Caco-2 (cell line): ENCODE results near the gene SDHB. TPM values are rescaled to one million over a fixed set of nuclear protein-coding genes. Genes with fewer than 3 reads are reported as not detected.

Experiments
- BruUV-seq: library from RNA; stranded (reverse); fragments of 400-500 nt; replicated peaks from 2 replicates; lab custom pipeline; 2021; lab: Mats Ljungman, UMichigan
- CTCF ChIA-PET: fragments of 300-600 bp; sonication (Branson Sonifier 250); formaldehyde crosslinking; loops from one replicate; lab custom pipeline; 2022; ENCODE audit warnings: antibody characterized with exemption; lab: Charles Lee
- POLR2A ChIA-PET: fragments of 300-600 bp; sonication (Branson Sonifier 250); formaldehyde crosslinking; loops from one replicate; lab custom pipeline; 2022; ENCODE audit warnings: antibody characterized with exemption; lab: Charles Lee
- DNase-seq, 2 experiments: peaks; one replicate each; pipeline versions ENCODE4 v3.0.0 to v3.0.0-alpha.2; 2020 to 2022
- H3K27me3 ChIP-seq: replicated peaks from 2 replicates; pipeline ENCODE4 v1.6.0; 2011; ENCODE audit warnings: low read length; ENCODE audit not compliant: control insufficient read depth, insufficient read depth
- H3K36me3 ChIP-seq: 2 replicates; pipeline ENCODE4 v1.5.1; 2011; ENCODE audit warnings: low read length; ENCODE audit not compliant: control insufficient read depth, insufficient read depth
- H3K4me1 ChIP-seq: fragments of 250-450 bp; sonication (Bioruptor Pico); 2 replicates; pipeline ENCODE4 v1.5.1; 2020; ENCODE audit warnings: mild to moderate bottlenecking
- H3K4me3 ChIP-seq: 2 replicates; pipeline ENCODE4 v1.5.1; 2011; ENCODE audit warnings: low read depth, mild to moderate bottlenecking, control low read depth, low read length
- H3K9me3 ChIP-seq: fragments of 250-450 bp; sonication (Bioruptor Pico); 2 replicates; pipeline ENCODE4 v1.5.1; 2020; ENCODE audit warnings: mild to moderate bottlenecking, moderate library complexity
- H3K27ac Mint-ChIP-seq: one replicate; pipeline ENCODE4 v1.8.0; 2022; ENCODE audit warnings: mixed read lengths; ENCODE audit not compliant: unreplicated experiment
- H3K27me3 Mint-ChIP-seq: one replicate; pipeline ENCODE4 v1.8.0; 2022; ENCODE audit warnings: mixed read lengths; ENCODE audit not compliant: insufficient read depth, unreplicated experiment
- H3K36me3 Mint-ChIP-seq: one replicate; pipeline ENCODE4 v1.8.0; 2022; ENCODE audit warnings: mild to moderate bottlenecking, mixed read lengths; ENCODE audit not compliant: insufficient read depth, unreplicated experiment
- H3K4me1 Mint-ChIP-seq: one replicate; pipeline ENCODE4 v1.8.0; 2022; ENCODE audit warnings: low read depth, mixed read lengths; ENCODE audit not compliant: unreplicated experiment
- H3K4me3 Mint-ChIP-seq: one replicate; pipeline ENCODE4 v1.8.0; 2022; ENCODE audit warnings: mild to moderate bottlenecking, moderate library complexity, mixed read lengths; ENCODE audit not compliant: unreplicated experiment
- H3K9me3 Mint-ChIP-seq: one replicate; pipeline ENCODE4 v1.8.0; 2022; ENCODE audit warnings: mixed read lengths; ENCODE audit not compliant: unreplicated experiment
- CTCF ChIP-seq, 2 experiments: fragments of 200-600 bp in 1 of 2; IDR thresholded peaks; 1 replicate in 1 of 2; 2 replicates in 1 of 2; pipeline versions ENCODE4 v1.5.1 to v1.8.0; 2011 to 2022; ENCODE audit warnings: antibody characterized with exemption in 1 of 2, control low read depth in 1 of 2, inconsistent platforms in 1 of 2, low read depth in 1 of 2, low read length in 1 of 2, mild to moderate bottlenecking in 1 of 2, moderate library complexity in 1 of 2; ENCODE audit not compliant: insufficient read depth in 1 of 2, severe bottlenecking in 1 of 2, unreplicated experiment in 1 of 2
- intact Hi-C: fragments of 100-400 bp; cut with micrococcal nuclease; formaldehyde crosslinking; loops from one replicate; pipeline ENCODE4 v1.10.0; 2022; ENCODE audit not compliant: unreplicated experiment
- total RNA-seq: library from RNA; stranded (reverse); gene quantifications from 2 replicates; pipeline ENCODE4 v1.2.3, GENCODE V29; 2022

SDHB gene
- total RNA-seq, 1 experiment from 2014 or later: 91.5 TPM

GRCh38 chr1:17053086-17053684 lies 647 bp downstream of the SDHB start:
- DNase-seq: no peak
- H3K27ac Mint-ChIP-seq: peak overlapping the region; percentile 92
- H3K27me3 Mint-ChIP-seq: no peaks in the 10 kb centered on the region
- POLR2A ChIA-PET: no interaction called here
- Histone ChIP-seq H3K27me3 (no peaks in the 10 kb centered on the region), H3K4me3 (peak overlapping the region; percentile 78), H3K9me3 (no peaks in the 10 kb centered on the region), H3K36me3 (no peaks in the 10 kb centered on the region), H3K4me1 (peaks cover 9% of the 10 kb centered on the region)
- peaks cover 18% of the 10 kb centered on the region for H3K36me3 Mint-ChIP-seq
- no peak for TF ChIP-seq CTCF (IDR thresholded peaks at IDR 0.05; ENCODE audit: insufficient read depth in 1 of 2, low read depth in 1 of 2, low read length in 1 of 2, severe bottlenecking in 1 of 2, unreplicated experiment in 1 of 2)
- BruUV-seq: TSS peak; percentile 28
- intact Hi-C loops: no loop called here
- H3K4me3 Mint-ChIP-seq: peak overlapping the region; percentile 97
- no peaks in the 10 kb centered on the region for H3K9me3 Mint-ChIP-seq
- no peaks in the 10 kb centered on the region for H3K4me1 Mint-ChIP-seq
- CTCF ChIA-PET: no interaction called here

DNA sequence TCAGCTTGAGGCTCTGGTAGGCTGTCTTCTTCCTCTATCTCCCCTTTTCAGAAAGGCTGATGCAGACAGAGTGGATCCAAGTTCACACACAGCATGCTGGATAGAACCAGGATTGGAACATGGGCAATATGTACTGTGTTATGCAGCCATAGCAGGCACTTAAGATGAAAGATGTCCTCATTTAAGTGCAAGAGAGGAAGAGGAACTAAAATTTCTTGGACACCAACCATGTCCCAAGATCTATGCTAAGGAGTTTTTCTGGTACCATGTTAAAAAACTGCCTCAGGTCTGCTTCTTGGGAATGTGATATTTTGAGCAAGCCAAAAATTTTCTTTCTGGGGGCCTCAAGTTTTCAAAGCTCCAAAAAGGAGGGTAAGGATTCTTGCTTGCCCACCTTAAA lies 1.2 kb downstream of the SDHB start:
- Mint-ChIP-seq H3K27me3 (no peaks in the 10 kb centered on the region), H3K9me3 (no peaks in the 10 kb centered on the region), H3K4me1 (no peaks in the 10 kb centered on the region), H3K4me3 (peak overlapping the region; percentile 97), H3K27ac (no peak overlapping the region), H3K36me3 (peaks cover 18% of the 10 kb centered on the region)
- no peak for DNase-seq
- POLR2A ChIA-PET: no interaction called here
- no peak for TF ChIP-seq CTCF (IDR thresholded peaks at IDR 0.05; ENCODE audit: insufficient read depth in 1 of 2, low read depth in 1 of 2, low read length in 1 of 2, severe bottlenecking in 1 of 2, unreplicated experiment in 1 of 2)
- intact Hi-C loops: no loop called here
- Histone ChIP-seq H3K4me3 (peak overlapping the region; percentile 78), H3K9me3 (no peaks in the 10 kb centered on the region), H3K4me1 (peaks cover 9% of the 10 kb centered on the region), H3K36me3 (no peaks in the 10 kb centered on the region), H3K27me3 (no peaks in the 10 kb centered on the region)
- no TSS peak for BruUV-seq
- CTCF ChIA-PET: no interaction called here

GRCh38 chr1:17052038-17052437 lies 1.8 kb downstream of the SDHB start:
- peaks cover 9% of the 10 kb centered on the region for H3K4me1 ChIP-seq
- no peaks in the 10 kb centered on the region for H3K36me3 ChIP-seq
- no peaks in the 10 kb centered on the region for H3K27me3 ChIP-seq
- DNase-seq: no peak
- H3K4me3 ChIP-seq: no peak overlapping the region
- no peak for TF ChIP-seq CTCF (IDR thresholded peaks at IDR 0.05; ENCODE audit: insufficient read depth in 1 of 2, low read depth in 1 of 2, low read length in 1 of 2, severe bottlenecking in 1 of 2, unreplicated experiment in 1 of 2)
- no TSS peak for BruUV-seq
- H3K36me3 Mint-ChIP-seq: peaks cover 18% of the 10 kb centered on the region
- no peak overlapping the region for H3K4me3 Mint-ChIP-seq
- intact Hi-C loops: no loop called here
- no peak overlapping the region for H3K27ac Mint-ChIP-seq
- ChIA-PET POLR2A (no interaction called here), CTCF (no interaction called here)
- no peaks in the 10 kb centered on the region for H3K27me3 Mint-ChIP-seq
- no peaks in the 10 kb centered on the region for H3K4me1 Mint-ChIP-seq
- H3K9me3 Mint-ChIP-seq: no peaks in the 10 kb centered on the region
- H3K9me3 ChIP-seq: no peaks in the 10 kb centered on the region
